Measurements from ENCODE around the gene DEPDC5.
"Not testable (repeated sequence)": the region's sequence is repeated elsewhere in the genome, so short reads cannot be mapped to it uniquely, and the experiment has no call there.

DEPDC5 gene
- 23.4 to 26.4 reads per million in 2 donors for total RNA-seq

GRCh38 chr22:31753634-31754501 lies at the start of gene DEPDC5:
DEPDC5 (plus strand) TSS chr22:31754019; CDS start chr22:31754922, 903 bp downstream.
- DNase-seq, result peak; percentile 95

GRCh38 chr22:31707519-31707918 lies 46.3 kb upstream of the DEPDC5 start:
- no peak for DNase-seq

DNA sequence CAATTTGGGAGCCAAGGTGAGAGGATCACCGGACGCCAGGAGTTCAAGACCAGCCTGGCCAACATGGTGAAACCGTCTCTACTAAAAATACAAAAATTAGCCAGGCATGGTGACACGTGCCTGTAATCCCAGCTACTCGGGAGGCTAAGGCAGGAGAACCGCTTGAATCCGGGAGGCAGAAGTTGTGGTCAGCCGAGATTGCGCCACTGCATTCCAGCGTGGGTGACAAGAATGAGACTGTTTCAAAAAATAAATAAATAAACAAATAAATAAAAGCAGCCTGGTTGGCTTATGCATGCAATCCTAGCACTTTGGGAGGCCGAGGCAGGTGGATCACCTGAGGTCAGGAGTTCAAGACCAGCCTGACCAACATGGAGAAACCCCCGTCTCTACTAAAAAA lies 42.6 kb upstream of the DEPDC5 start:
- DNase-seq, result not testable (repeated sequence)

- DNase-seq, result no peak
Observed at GRCh38 chr22:31715147-31715778, 38.6 kb upstream of the DEPDC5 start.

DNA sequence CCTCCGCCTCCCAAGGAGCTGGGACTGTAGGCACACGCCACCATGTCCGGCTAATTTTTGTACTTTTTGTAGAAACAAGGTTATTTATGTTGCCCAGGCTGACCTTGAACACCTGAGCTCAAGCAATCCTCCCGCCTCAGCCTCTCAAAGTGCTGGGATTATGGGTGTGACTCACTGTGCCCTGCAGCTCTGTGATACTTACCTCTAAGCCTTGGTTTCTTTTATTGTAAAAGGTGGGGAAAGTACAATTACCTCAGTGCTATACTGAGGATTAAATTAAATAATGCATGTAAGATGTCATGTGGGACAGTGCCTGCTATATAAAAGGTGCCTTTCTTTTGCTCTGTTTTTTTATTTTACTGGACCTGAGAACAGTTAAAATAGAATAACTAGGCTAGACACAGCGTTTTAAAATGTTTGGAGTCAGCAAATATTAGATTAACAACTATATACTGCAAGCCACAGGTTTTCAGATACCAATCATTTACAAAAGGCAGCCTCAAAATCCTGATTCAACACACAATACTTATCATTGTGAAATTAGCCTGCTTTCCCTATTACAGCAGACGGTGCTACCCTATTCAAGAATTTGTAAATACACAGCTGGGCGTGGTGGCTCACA lies 33.9 kb upstream of the DEPDC5 start:
- DNase-seq, result no peak

- DNase-seq, result no peak
Observed at GRCh38 chr22:31723723-31724122, 30.1 kb upstream of the DEPDC5 start.

DNA sequence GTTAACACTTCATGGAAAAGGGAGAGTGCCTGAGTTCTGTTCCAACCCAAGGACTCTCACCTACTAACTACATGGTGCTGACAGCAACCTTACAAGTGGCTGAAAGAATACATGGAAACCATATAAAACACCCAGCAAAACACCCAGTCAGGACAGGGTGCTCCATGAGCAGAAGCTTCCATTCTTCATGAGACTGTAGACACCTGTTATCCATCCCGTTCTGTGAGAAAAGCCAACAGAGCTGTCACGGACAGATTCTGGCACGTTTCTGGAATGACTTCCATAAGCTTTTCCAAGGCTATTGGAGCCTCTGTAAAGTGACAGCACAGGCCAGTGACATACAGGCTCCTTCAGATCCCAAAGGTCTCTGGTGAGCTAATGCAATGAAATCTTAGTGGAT lies 27.1 kb upstream of the DEPDC5 start:
- no peak for DNase-seq

DNA sequence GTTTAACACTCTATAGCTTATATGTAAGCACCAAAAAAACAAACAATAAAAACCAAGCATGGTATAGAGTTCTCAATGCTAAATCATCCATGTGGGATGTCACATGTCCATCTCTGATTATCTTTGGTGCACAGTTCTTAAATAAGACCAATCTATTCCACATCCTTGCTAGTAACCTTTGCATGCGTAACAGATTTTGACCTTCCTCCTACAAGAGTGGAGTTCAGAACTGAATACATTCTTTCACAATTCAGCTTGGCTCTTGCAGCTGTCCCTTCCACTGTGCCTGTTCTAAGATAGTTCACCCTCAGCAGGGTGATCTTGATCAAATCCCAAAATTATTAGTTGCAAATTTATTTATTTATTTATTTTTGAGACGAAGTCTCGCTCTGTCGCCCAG lies 25.0 kb upstream of the DEPDC5 start:
- DNase-seq, result no peak

GRCh38 chr22:31730344-31730711 lies 23.5 kb upstream of the DEPDC5 start:
- DNase-seq, result no peak

DNA sequence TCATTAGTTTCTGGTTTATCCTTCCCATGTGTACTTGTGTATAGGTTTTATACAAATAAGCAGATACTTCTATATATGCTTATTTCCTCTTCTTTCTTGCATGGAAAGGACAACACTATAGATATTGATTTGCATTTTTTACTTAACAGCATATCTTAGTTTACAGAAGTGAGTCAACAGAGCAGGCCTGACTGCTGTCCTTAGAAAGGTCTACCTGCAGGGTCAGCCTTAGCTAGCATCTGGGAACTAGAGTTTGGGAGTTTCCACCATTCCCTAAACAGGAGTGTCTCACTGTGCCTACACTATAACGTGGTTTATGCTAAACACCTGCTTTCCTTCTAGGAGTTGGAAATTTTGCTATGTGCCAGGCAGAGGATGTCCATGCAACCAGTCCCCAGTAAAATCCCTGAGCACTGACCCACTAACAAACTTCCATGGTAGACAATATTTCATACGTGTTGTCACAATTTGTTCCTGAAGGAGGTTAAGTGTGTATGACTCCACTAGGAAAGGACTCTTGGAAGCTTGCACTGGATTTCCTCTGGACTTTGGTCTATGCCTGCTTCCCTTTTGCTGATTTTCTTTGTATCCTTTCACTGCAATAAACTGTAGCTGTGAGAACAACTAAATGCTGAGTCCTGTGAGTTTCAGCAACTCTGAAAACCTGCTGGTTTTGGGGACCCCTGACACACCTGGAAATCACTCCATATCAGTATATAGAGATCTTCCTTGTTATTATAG lies 21.6 kb upstream of the DEPDC5 start:
- no peak for DNase-seq

- no peak for DNase-seq
Observed at GRCh38 chr22:31733580-31734079, 20.2 kb upstream of the DEPDC5 start.

DNA sequence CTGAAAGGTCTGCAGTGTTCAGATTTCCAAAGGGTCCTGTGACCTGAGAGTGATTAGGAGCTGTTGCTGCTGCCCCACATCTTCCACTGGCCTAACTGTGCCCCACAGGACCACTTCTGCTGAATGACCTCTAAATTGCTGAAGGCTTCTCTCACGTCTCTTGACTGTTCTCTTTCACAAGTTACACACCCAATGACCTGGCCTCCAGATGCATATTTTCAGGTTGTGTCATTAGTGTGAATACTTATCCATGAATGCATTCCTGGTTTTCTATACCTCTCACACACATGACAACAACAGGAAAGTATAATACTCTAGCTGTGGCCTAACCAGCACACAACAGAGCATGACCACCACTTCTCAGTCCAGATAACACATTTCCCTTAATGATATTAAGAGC lies 19.3 kb upstream of the DEPDC5 start:
- no peak for DNase-seq

DNA sequence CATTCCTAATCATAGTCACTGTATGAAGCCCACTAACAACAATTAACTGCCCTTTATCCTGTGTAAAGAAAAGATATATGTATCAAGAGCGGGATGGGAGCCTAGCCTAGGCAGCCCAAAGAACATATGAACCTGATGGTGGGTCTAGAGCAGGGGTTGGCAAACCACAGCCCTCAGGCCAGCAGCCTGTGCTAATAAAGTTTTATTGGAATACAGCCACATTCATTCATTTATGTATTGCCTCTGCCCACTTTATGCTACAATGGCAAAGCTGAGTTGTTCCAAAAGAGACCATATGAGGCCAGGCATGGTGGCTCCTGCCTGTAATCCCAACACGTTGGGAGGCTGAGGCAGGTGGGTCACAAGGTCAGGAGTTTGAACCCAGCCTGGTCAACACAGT lies 17.4 kb upstream of the DEPDC5 start:
- DNase-seq, result no peak

GRCh38 chr22:31737932-31738331 lies 15.9 kb upstream of the DEPDC5 start:
- DNase-seq, result no peak

DNA sequence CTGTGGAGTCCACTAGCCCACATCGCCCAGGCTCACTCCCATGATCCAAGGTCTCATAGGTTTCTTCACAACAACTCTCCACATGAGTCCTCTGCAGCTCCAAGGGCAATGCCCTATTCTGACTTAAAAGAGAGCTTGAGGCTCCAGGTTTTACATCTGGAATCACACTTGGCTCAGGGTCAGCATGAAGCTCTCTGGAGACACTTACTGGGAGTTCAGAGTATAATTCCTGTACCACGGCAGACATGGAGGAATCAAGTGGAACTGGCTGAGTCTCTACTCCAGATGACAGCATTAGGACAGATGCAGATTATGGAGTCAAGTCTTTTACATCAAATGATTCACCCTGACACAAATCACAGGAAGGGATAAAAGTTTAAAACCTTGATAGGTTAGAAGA lies 15.3 kb upstream of the DEPDC5 start:
- DNase-seq, result no peak

DNA sequence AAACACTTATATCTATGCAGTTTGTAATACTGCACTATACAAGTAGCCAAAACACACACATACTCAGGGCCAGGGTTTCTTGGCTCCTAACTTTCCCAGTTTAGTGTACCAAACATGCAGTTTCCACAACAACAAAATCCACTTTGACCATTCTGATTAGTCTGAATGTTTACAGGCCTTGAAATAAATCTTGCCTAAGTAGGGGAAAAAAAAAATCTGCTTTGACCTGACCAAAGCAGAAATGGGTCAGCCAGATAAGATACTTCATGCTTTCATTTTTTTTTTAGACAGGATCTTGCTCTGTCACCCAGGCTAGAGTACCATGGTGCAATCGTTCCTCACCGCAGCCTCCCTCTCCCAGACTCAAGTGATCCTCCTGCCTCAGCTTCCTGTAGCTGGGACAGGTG lies 14.0 kb upstream of the DEPDC5 start:
- no peak for DNase-seq

DNA sequence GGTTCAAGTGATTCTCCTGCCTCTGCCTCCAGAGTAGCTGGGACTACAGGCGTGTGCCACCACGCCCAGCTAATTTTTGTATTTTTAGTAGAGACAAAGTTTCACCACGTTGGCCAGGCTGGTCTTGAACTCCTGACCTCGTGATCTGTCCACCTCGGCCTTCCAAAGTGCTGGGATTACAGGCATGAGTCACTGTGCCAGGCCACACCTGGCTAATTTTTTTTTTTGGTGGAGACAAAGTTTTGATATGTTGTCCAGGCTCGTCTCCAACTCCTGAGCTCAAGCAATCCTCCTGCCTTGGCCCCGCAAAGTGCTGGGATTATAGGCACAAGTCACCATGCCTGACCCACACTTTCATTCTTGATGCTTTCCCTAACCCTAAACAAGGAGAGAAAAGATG lies 13.5 kb upstream of the DEPDC5 start:
- DNase-seq, result not testable (repeated sequence)

DNA sequence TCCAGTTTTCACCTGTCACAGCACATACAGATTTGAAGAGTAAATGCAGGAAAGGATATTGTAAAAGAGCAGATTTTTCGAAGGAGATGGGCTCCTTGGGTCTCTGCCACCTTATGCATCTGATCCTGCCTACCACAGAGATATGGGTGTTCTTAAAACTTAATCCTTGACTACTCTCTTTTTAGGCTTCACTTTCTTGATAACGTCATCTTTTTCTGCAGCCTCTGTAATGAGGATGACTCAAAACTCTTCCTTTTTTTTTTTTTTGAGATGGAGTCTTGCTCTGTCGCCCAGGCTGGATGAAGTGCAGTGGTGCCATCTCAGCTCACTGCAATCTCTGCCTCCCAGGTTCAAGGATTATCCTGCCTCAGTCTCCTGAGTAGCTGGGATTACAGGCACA lies 11.7 kb upstream of the DEPDC5 start:
- no peak for DNase-seq

DNA sequence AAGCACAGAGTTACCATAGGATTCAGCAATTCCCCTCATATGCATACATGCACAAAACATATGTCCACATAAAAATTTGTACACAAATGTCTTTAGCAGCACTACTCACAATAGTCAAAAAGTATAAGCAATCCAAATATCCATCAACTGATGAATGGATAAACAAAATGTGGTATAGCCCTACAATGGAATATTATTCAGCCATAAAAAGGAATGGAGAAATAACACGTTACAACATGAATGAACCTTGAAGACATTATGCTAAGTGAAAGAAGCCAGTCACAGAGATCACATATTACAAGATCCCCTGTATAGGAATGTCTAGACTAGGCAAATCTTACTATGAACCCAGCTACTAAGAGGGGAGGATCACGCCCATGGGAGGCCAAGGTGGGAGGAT lies 11.1 kb upstream of the DEPDC5 start:
- DNase-seq, result no peak

DNA sequence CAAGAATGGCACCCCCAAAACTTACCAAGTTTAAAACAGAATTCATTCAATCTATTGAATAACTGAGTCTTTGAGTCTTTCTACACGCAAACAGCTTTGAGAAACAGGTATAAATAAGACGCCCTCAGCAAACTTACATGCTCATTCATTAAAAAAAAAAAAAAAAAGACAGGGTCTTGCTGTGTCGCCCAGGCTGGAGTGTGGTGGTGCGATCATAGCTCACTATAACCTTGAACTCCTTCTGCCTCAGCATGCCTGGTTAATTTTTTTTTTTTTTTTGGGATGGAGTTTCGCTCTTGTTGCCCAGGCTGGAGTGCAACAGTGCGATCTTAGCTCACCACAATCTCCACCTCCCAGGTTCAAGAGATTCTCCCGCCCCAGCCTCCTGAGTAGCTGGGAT lies 9.9 kb upstream of the DEPDC5 start:
- DNase-seq, result no peak

GRCh38 chr22:31747441-31747840 lies 6.4 kb upstream of the DEPDC5 start:
- no peak for DNase-seq

DNA sequence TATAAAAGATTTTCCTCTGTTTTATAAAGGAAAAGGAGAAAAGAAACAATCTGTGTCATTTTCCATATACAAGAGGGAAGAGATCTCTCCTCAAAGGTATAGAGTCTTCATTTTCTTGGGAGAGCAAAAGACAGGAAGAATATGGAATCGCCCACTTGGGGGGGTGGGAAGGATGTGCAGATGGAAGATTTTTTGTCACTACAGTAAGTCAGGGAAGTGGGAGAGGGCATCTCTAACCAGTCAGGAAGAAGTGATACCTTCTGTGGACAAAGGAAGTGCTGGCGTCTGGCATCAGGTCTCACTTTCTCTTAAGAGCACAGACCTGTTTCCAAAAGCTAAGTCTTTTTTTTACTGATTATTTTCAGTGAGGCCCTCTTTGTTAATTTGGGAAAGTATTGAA lies 5.3 kb upstream of the DEPDC5 start:
- no peak for DNase-seq

Data from activated gamma-delta T cell (primary cell).